GM13977 (cell line): ENCODE measurements around the gene HOXB3.

Experiments
- DNase-seq: peaks from one replicate; pipeline ENCODE4 v3.0.0; 2012; ENCODE audit warnings: low spot score
- CTCF ChIP-seq: IDR thresholded peaks from 2 replicates; pipeline ENCODE4 v1.5.1; 2012; ENCODE audit warnings: mild to moderate bottlenecking, control low read depth; ENCODE audit not compliant: insufficient read depth; ENCODE audit errors: extremely low read depth, missing control alignments
- in situ Hi-C: fragments of 300-500 bp; cut with MboI; formaldehyde crosslinking; loops from one replicate; pipeline ENCODE4 v1.12.0; 2022; ENCODE audit warnings: low sequenced_read_pairs, low pct_unique_long_range_greater_than_20kb, mixed read lengths, inconsistent platforms; ENCODE audit not compliant: unreplicated experiment

Gene HOXB3

DNA sequence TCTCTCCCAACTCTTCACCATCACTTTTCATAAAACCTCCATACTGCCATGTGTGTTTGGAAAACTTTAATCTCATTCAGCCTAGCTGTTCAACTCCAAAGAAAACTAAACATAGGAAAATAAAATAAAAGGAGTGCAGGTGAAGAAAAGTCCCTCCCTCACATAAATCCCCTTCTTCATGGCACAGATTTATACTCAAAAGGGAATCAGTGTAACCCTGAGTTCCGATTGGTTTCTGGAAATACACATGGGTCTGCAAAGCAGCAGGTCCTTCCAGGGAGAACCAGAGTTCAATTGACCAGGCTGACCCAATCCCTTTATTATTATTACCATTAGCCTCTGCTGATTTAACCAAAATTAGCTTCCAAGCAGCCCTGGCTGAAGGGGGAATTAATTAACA, 36.2 kb downstream of the HOXB3 start:
- in situ Hi-C loops: no loop called here
- no peak for DNase-seq
- TF ChIP-seq CTCF: no peak

GRCh38 chr17:48553190-48553547, 36.9 kb downstream of the HOXB3 start:
- DNase-seq: no peak
- no peak for TF ChIP-seq CTCF
- in situ Hi-C loops: no loop called here

DNA sequence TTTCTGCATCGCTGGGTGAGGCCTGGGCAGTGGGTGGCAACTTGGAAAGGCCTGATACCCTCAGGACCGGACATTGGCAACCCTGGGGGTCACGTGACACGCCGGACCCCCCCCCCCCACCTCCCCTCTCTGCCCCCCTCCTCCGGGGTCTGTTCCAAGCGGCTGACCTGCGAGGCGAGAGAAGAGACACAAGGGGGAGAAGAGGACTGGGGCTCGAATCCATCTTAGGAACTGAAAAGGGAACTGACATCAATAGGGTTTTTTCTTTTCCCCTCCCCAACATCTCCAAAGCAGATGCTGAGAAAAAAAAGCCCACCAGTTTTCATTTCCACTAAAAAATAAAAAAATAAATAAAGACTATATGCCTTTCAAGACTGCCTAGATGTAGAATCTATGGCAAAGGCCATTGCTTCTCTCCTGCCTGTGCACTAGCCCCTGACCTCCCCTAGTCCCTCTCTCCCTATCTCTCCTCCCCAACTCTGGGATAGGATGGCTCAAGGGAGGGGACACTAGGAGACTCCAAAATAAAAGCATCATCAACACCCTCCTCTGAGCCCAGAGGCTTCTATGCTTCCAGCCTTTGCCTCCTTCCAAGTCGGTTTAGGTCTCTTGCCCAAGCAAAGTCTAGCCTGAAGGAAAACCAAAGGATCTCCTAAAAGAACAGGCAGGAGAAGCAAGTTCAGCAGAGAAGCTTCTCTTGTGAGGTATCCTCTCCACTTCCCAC, 37.4 kb downstream of the HOXB3 start:
- in situ Hi-C loops: no loop called here
- no peak for TF ChIP-seq CTCF

GRCh38 chr17:48551596-48552465, 38.2 kb downstream of the HOXB3 start:
- in situ Hi-C loops: no loop called here
- no peak for TF ChIP-seq CTCF
- DNase-seq: no peak

More for the DNA sequence above, 37.4 kb downstream of the HOXB3 start:
- DNase-seq: no peak

- DNase-seq: no peak
- no peak for TF ChIP-seq CTCF
- in situ Hi-C loops: no loop called here
Measured at GRCh38 chr17:48551214-48551555, 38.9 kb downstream of the HOXB3 start.

- no peak for TF ChIP-seq CTCF
- no peak for DNase-seq
- in situ Hi-C loops: no loop called here
Measured at GRCh38 chr17:48550502-48551213, 39.4 kb downstream of the HOXB3 start.
